ENCODE data around the gene SERINC3.
A peak's percentile ranks its signal among the peaks of the same experiment; 100 is the strongest.
"Not testable (repeated sequence)": the region's sequence is repeated elsewhere in the genome, so short reads cannot be mapped to it uniquely, and the experiment has no call there.

The SERINC3 gene

GRCh38 chr20:44489931-44490330 lies 31.9 kb downstream of the SERINC3 start:
- DNase-seq, result no peak

- DNase-seq, result no peak
These were observed 32.6 kb downstream of the SERINC3 start for GRCh38 chr20:44489223-44489622.

- no peak for DNase-seq
These were observed 33.3 kb downstream of the SERINC3 start for GRCh38 chr20:44488551-44488950.

GRCh38 chr20:44485830-44486198 lies 36.1 kb downstream of the SERINC3 start:
- no peak for DNase-seq

GRCh38 chr20:44485078-44485829 lies 36.6 kb downstream of the SERINC3 start:
- no peak for DNase-seq

- DNase-seq, result no peak
These were observed 38.8 kb downstream of the SERINC3 start for GRCh38 chr20:44483112-44483511.

- DNase-seq, result no peak
These were observed 40.0 kb downstream of the SERINC3 start for GRCh38 chr20:44481719-44482416.

- DNase-seq, result no peak
These were observed 41.8 kb downstream of the SERINC3 start for GRCh38 chr20:44480097-44480496.

- no peak for DNase-seq
These were observed 42.2 kb downstream of the SERINC3 start for GRCh38 chr20:44479643-44480042.

GRCh38 chr20:44478206-44478605 lies 43.7 kb downstream of the SERINC3 start:
- peak; percentile 33 for DNase-seq

- DNase-seq, result no peak
These were observed 44.7 kb downstream of the SERINC3 start for GRCh38 chr20:44477151-44477550.

GRCh38 chr20:44475694-44476560 lies 45.9 kb downstream of the SERINC3 start, which contains the start of gene TTPAL:
Gene TTPAL (plus strand): TSS chr20:44475874. CDS start chr20:44480000, 4,126 bp downstream.
- DNase-seq, result peak; percentile 89

- DNase-seq, result no peak
These were observed 46.5 kb downstream of the SERINC3 start for GRCh38 chr20:44475372-44475693.

- not testable (repeated sequence) for DNase-seq
These were observed 49.6 kb downstream of the SERINC3 start for GRCh38 chr20:44472283-44472682.

GRCh38 chr20:44471481-44471882 lies 50.4 kb downstream of the SERINC3 start:
- peak; percentile 51 for DNase-seq

- DNase-seq, result no peak
These were observed 51.5 kb downstream of the SERINC3 start for GRCh38 chr20:44470327-44470726.

GRCh38 chr20:44468044-44468782 lies 53.7 kb downstream of the SERINC3 start:
- no peak for DNase-seq

GRCh38 chr20:44467289-44467883 lies 54.5 kb downstream of the SERINC3 start:
- no peak for DNase-seq

GRCh38 chr20:44465001-44465560 lies 56.8 kb downstream of the SERINC3 start:
- no peak for DNase-seq

GRCh38 chr20:44464514-44464913 lies 57.4 kb downstream of the SERINC3 start:
- DNase-seq, result no peak

GRCh38 chr20:44463466-44463865 lies 58.4 kb downstream of the SERINC3 start:
- no peak for DNase-seq

GRCh38 chr20:44461803-44462174 lies 60.1 kb downstream of the SERINC3 start:
- no peak for DNase-seq

Data from hematopoietic multipotent progenitor cell treated with erythropoietin and hydrocortisone succinate and interleukin-3 and kit ligand, for 8 days (in vitro differentiated cells).